Activated T-helper 1 cell treated with Interleukin-2 at 50 U/mL for 16 hours (primary cell): ENCODE data around the gene HBA1.
A peak's percentile ranks its signal among the peaks of the same experiment; 100 is the strongest.
"Not testable (repeated sequence)": the region's sequence is repeated elsewhere in the genome, so short reads cannot be mapped to it uniquely, and the experiment has no call there.

Experiments
- DNase-seq: peaks from one replicate; pipeline ENCODE4 v3.0.0-alpha.2; 2020; ENCODE audit warnings: low read depth

HBA1 gene

DNA sequence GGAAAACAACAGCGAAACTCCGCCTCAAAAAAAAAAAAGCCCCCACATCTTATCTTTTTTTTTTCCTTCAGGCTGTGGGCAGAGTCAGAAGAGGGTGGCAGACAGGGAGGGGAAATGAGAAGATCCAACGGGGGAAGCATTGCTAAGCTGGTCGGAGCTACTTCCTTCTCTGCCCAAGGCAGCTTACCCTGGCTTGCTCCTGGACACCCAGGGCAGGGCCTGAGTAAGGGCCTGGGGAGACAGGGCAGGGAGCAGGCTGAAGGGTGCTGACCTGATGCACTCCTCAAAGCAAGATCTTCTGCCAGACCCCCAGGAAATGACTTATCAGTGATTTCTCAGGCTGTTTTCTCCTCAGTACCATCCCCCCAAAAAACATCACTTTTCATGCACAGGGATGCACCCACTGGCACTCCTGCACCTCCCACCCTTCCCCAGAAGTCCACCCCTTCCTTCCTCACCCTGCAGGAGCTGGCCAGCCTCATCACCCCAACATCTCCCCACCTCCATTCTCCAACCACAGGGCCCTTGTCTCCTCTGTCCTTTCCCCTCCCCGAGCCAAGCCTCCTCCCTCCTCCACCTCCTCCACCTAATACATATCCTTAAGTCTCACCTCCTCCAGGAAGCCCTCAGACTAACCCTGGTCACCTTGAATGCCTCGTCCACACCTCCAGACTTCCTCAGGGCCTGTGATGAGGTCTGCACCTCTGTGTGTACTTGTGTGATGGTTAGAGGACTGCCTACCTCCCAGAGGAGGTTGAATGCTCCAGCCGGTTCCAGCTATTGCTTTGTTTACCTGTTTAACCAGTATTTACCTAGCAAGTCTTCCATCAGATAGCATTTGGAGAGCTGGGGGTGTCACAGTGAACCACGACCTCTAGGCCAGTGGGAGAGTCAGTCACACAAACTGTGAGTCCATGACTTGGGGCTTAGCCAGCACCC is 1.2 kb upstream of the HBA1 start:
- no peak for DNase-seq

DNA sequence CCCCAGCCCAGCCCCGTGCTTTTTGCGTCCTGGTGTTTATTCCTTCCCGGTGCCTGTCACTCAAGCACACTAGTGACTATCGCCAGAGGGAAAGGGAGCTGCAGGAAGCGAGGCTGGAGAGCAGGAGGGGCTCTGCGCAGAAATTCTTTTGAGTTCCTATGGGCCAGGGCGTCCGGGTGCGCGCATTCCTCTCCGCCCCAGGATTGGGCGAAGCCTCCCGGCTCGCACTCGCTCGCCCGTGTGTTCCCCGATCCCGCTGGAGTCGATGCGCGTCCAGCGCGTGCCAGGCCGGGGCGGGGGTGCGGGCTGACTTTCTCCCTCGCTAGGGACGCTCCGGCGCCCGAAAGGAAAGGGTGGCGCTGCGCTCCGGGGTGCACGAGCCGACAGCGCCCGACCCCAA is 474 bp upstream of the HBA1 start:
- DNase-seq = not testable (repeated sequence)

DNA sequence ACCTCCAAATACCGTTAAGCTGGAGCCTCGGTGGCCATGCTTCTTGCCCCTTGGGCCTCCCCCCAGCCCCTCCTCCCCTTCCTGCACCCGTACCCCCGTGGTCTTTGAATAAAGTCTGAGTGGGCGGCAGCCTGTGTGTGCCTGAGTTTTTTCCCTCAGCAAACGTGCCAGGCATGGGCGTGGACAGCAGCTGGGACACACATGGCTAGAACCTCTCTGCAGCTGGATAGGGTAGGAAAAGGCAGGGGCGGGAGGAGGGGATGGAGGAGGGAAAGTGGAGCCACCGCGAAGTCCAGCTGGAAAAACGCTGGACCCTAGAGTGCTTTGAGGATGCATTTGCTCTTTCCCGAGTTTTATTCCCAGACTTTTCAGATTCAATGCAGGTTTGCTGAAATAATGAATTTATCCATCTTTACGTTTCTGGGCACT is 928 bp downstream of the HBA1 start:
- DNase-seq = no peak

DNA sequence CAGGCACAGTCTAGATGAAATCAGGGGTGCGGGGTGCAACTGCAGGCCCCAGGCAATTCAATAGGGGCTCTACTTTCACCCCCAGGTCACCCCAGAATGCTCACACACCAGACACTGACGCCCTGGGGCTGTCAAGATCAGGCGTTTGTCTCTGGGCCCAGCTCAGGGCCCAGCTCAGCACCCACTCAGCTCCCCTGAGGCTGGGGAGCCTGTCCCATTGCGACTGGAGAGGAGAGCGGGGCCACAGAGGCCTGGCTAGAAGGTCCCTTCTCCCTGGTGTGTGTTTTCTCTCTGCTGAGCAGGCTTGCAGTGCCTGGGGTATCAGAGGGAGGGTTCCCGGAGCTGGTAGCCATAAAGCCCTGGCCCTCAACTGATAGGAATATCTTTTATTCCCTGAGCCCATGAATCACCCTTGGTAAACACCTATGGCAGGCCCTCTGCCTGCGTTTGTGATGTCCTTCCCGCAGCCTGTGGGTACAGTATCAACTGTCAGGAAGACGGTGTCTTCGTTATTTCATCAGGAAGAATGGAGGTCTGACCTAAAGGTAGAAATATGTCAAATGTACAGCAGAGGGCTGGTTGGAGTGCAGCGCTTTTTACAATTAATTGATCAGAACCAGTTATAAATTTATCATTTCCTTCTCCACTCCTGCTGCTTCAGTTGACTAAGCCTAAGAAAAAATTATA is 1.6 kb downstream of the HBA1 start:
- DNase-seq = no peak

- no peak for DNase-seq
Measured at GRCh38 chr16:178668-179015, 2.2 kb downstream of the HBA1 start.

GRCh38 chr16:179211-180092 is 3.0 kb downstream of the HBA1 start:
- DNase-seq = no peak

- no peak for DNase-seq
Measured at GRCh38 chr16:180101-180675, 3.7 kb downstream of the HBA1 start, which contains the start of gene HBQ1. TSS of gene HBQ1 (plus strand) at chr16:180459. CDS start at chr16:180487, 28 bp downstream.

DNA sequence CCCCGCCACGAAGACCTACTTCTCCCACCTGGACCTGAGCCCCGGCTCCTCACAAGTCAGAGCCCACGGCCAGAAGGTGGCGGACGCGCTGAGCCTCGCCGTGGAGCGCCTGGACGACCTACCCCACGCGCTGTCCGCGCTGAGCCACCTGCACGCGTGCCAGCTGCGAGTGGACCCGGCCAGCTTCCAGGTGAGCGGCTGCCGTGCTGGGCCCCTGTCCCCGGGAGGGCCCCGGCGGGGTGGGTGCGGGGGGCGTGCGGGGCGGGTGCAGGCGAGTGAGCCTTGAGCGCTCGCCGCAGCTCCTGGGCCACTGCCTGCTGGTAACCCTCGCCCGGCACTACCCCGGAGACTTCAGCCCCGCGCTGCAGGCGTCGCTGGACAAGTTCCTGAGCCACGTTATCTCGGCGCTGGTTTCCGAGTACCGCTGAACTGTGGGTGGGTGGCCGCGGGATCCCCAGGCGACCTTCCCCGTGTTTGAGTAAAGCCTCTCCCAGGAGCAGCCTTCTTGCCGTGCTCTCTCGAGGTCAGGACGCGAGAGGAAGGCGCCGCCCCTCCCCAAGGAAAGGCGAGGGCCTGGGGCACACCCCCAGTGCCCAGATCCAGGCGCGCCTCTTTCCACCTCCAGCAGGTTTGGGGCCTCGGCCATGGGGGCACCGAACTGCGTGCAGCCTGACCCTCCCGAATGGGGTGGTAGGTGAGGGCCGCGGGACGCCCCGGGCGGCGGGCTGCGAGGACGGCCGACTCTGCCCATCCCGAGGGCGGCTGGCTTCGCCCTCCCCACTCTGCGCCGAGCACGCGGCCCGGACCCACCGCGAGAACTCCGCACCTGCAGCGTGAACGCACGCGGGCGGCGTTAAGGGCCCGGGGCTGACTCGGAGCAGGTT is 4.4 kb downstream of the HBA1 start:
- DNase-seq = no peak

DNA sequence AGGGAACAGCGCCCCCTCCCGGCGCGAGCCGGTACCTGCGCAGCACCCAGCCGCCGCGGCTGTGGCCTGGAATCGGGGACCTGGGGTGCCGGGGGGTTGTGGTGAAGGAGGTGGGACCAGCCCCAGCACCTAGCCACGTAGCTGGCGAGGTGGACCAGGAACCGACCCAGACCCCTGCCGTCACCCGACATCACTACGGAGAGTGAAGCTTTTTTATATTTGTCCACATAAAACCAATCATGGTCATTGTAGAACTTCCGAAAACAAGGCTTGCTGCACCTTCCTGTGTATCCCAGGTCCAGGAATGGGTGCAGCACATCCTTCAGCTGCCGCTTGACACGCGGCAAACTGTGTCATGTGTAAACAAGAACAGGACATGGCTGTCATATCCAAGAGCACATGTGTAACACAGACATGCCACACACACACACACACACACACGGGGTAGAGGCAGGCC is 5.1 kb downstream of the HBA1 start:
- peak; percentile 76 for DNase-seq

DNA sequence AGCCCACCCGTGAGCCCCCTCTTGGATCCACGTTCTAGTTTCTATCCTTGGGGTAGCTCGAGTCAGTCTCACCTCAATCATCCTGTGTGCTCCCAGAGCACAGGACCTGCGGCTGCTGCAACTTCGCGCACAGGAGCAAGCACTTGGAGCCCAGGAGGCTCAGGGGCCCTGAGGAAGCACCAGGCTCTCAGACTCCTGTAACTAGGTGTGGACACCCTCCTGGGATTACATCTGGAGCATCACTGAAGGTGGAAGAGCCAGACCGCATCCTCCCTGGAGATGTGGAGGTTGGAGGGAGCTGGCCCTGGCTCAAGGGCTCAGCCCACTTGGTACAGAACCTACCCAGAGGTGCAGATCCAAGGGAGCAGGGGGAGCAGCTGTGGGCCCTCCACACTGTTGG is 6.5 kb downstream of the HBA1 start:
- no peak for DNase-seq

- DNase-seq = no peak
Measured at GRCh38 chr16:185213-185612, 8.7 kb downstream of the HBA1 start.

DNA sequence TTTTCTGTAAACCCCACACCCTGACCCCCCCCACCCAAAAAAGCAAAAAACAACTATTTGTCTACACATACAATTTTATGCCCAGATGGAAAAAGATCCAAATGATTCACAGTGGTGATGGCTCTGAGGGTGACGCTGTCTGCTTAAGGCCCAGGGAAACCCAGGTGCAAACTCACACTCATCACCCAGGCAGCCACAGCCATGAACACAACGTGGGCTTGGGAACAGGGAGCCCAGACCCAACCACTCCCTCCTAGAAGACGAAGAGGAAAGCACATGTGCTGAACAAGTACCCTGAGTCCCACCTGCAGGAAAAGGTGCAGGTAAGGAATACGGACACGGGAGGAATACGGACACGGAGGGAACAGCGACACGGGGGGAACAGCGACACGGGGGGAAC is 9.2 kb downstream of the HBA1 start:
- DNase-seq = no peak

GRCh38 chr16:187330-187729 is 10.8 kb downstream of the HBA1 start:
- DNase-seq = no peak

DNA sequence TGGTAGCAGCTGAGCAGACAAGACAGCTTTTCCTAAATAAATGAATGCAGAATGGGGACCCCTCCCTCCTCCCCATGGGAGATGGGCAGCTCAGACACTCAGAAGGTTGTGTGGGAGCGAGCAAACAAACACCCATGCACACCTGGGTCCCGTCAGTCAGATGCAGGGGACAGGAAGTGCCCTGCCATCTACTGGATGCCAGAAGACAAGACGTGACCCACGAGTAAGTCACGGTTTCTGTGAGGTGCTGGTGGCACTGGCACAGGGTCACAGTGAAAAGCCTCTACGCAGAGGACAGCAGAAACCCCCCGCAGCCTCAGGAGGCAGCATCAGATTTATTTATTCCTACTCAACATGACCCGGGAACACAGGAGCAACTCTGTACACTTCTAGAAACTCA is 12.2 kb downstream of the HBA1 start:
- DNase-seq = no peak

GRCh38 chr16:189604-190186 is 13.2 kb downstream of the HBA1 start:
- no peak for DNase-seq

- no peak for DNase-seq
Measured at GRCh38 chr16:191831-192230, 15.4 kb downstream of the HBA1 start.

DNA sequence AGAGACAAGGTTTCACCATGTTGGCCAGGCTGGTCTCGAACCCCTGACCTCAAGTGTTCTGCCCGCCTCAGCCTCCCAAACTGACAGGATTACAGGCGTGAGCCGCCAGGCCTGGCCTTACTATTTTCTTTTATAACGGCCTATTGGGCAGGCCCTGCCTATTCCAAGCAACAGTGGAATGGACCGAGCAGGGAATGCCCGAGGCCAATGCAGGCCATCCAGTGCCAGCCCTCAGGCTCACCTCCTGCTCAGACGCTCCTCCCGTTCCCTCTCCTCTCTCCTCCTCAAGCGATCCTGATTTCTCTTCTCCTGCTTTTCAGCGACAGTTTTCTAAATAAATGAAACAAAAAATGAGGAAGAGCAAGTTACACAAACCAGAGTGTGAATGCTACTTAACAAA is 16.2 kb downstream of the HBA1 start:
- no peak for DNase-seq

GRCh38 chr16:193441-193840 is 17.0 kb downstream of the HBA1 start:
- DNase-seq = no peak

- no peak for DNase-seq
Measured at GRCh38 chr16:194516-194915, 18.0 kb downstream of the HBA1 start.

GRCh38 chr16:200388-200787 is 23.9 kb downstream of the HBA1 start:
- no peak for DNase-seq

- DNase-seq = no peak
Measured at GRCh38 chr16:203246-203645, 26.8 kb downstream of the HBA1 start.
